ENCODE results near the gene AAGAB. TPM values are rescaled to one million over a fixed set of nuclear protein-coding genes. Genes with fewer than 3 reads are reported as not detected.
"Not testable (repeated sequence)": the region's sequence is repeated elsewhere in the genome, so short reads cannot be mapped to it uniquely, and the experiment has no call there.

AAGAB gene
- 20.9 TPM for total RNA-seq
- long read RNA-seq, transcript AAGAB-201 (10 exons, 2,841 nt): major isoform, 9 of 11 reads
- long read RNA-seq, partial matches to known transcripts: 0 of 11 reads
- long read RNA-seq, other reads (novel, unspliced or antisense): 1 of 11 reads

DNA sequence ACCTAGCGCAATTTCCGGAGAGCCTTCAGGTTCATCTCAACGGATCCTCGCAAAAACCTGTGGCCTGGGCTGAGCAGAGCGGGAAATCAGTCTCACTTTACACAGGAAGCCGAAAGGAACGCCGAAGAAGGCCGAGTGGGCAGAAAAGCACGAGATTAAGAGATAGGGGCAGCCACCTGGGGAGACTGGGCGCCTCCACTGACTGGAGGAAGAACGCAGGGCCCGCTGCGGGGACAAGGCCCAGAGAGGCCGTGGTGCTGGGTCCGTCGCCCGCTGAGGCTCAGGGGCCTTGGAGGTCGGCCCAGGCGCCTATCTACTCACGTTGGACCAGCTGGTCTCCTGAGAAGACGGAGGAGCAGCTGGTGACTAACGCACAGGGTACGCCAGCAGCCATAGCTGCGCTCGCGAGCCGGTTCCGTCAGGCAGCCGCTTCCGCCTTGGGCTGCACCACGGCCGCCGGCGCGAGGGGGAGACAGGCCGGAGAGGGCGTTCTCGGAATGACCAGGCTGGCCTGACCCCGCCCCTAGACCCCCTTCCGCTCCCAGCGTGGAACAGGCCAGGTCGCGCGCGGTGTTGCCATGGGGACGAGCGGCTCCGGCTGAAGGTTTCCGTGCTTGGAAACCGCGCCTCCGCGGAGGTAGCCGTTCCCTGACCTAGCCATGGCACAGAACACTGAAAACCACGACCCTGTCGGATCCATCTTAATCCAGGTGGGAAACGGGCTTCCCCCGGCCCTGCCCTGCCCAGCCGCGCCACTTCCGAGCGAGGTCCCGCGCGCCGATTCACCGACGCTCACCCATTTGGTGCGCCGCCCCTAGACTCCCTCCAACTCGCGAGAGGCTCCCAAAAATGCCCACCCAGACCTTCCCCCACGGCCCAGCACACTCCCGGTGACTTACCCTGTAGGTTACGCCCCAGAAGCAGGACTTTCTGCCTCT, at the start of gene AAGAB, which contains the start of gene IQCH:
Gene AAGAB (minus strand): TSS at position 424 of the 938 bp plus-strand sequence. CDS start 30 bp downstream, at position 394.
Gene IQCH (plus strand): TSS at position 549 of the 938 bp plus-strand sequence. CDS start 111 bp downstream, at position 660.
- peak; percentile 100 for ATAC-seq
- intact Hi-C loops (cut with DNase I): loop anchor here (1.0 to 5.0 kb wide), 2 partner anchors 62 to 189 kb away; partner anchors contain the start of gene SMAD3

GRCh38 chr15:67303490-67304363, 49.3 kb upstream of the AAGAB start:
- intact Hi-C loops (cut with DNase I): loop anchor here (1.0 to 5.0 kb wide), 2 partner anchors 236 to 357 kb away; partner anchors contain the start of gene SMAD3
- no peak for DNase-seq (ENCODE audit: missing footprints)
- ATAC-seq: no peak

More for the DNA sequence above, at the start of gene AAGAB, which contains the start of gene IQCH:
- peak; percentile 99 for DNase-seq (ENCODE audit: missing footprints)

- ATAC-seq (no peak), DNase-seq (ENCODE audit: missing footprints) (no peak)
- intact Hi-C loops (cut with DNase I): loop anchor here (5.0 kb wide), 1 partner anchor 233 kb away; the partner anchor contains the start of gene SMAD3
Observed at GRCh38 chr15:67300266-67301025, 46.0 kb upstream of the AAGAB start.

GRCh38 chr15:67296684-67297083, 42.2 kb upstream of the AAGAB start:
- DNase-seq (ENCODE audit: missing footprints) (no peak), ATAC-seq (no peak)
- intact Hi-C loops (cut with DNase I): no loop called here

DNA sequence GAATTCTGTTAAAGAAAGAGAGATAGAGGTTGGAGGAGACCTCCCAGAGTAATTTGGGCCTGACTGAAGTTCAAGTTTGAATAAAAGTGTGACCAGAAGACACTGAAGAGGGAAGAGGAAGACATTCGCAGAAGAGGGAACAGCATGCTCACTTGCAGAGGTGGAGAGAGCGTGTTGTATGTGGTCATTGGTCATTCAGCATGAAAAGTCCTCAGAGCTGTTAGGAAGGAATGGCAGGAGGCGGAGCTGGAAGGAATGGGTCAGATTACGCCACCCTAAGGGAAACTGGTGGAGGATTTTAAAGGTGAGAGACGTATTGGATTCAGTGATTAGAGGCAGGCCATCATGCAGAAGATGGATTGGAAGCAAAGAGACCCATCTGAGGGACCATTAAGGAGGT, 41.7 kb upstream of the AAGAB start:
- intact Hi-C loops (cut with DNase I): no loop called here
- ATAC-seq (no peak), DNase-seq (ENCODE audit: missing footprints) (no peak)

GRCh38 chr15:67290319-67290718, 35.9 kb upstream of the AAGAB start:
- DNase-seq (ENCODE audit: missing footprints): no peak
- intact Hi-C loops (cut with DNase I): no loop called here
- ATAC-seq: no peak

DNA sequence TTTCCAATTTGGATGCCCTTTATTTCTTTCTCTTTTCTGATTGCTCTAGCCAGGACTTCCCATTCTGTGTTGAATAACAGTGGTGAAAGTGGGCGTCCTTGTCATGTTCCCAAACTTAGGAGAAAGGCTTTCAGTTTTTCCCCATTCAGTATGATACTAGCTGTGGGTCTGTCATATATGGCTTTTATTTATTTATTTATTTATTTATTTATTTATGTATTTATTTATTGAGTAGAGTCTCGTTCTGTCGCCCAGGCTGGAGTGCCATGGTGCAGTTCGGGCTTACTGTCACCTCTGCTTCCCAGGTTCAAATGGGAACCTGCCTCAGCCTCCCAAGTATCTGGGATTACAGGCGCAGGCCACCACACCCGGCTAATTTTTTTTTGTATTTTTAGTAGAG, 31.9 kb upstream of the AAGAB start:
- ATAC-seq; DNase-seq (ENCODE audit: missing footprints); intact Hi-C loops (cut with DNase I): not testable (repeated sequence)

GRCh38 chr15:67285625-67286024, 31.2 kb upstream of the AAGAB start:
- DNase-seq (ENCODE audit: missing footprints); intact Hi-C loops (cut with DNase I); ATAC-seq: not testable (repeated sequence)

DNA sequence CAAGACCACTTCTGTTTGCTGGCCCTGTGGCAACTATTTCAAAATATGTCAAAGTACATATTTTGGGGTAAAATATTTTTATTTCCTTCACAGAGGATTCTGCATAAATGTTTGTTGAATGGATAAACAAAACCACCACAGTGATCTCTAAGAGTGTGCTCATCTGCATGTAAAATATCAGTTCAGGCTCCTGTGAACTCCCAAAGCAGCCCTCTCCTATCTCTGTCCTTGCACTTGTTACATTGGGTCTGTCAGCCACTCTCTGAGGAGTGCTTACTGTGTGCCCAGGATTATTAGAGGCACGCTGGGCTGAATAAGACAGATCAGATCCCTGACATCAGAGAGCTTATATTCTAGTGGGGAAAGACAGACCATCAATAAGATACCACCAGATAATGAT, 27.3 kb upstream of the AAGAB start:
- no peak for DNase-seq (ENCODE audit: missing footprints)
- no peak for ATAC-seq
- intact Hi-C loops (cut with DNase I): no loop called here

- ATAC-seq: no peak
- intact Hi-C loops (cut with DNase I): no loop called here
- DNase-seq (ENCODE audit: missing footprints): no peak
Observed at GRCh38 chr15:67280217-67280616, 25.8 kb upstream of the AAGAB start.

DNA sequence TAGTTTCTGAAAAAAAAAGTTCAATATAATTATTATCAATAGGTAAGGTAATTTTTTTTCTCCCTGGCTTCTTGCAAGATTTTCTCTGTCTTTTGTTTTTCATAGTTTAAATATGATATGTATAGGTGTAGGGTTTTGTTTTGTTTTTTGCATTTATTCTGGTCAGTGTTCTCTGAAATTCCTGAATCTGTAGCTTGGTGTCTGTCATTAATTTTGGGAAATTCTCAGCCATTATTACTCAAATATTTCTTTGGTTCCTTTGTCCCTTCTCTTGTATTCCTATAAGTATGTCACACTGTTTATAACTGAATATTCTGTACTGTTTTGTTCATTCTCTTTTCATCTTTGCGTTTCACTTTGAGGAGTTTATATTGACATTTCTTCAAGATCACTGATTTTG, 22.2 kb upstream of the AAGAB start:
- ATAC-seq (no peak), DNase-seq (ENCODE audit: missing footprints) (no peak)
- intact Hi-C loops (cut with DNase I): no loop called here

GRCh38 chr15:67274236-67274635, 19.8 kb upstream of the AAGAB start:
- no peak for ATAC-seq
- DNase-seq (ENCODE audit: missing footprints): no peak
- intact Hi-C loops (cut with DNase I): no loop called here

DNA sequence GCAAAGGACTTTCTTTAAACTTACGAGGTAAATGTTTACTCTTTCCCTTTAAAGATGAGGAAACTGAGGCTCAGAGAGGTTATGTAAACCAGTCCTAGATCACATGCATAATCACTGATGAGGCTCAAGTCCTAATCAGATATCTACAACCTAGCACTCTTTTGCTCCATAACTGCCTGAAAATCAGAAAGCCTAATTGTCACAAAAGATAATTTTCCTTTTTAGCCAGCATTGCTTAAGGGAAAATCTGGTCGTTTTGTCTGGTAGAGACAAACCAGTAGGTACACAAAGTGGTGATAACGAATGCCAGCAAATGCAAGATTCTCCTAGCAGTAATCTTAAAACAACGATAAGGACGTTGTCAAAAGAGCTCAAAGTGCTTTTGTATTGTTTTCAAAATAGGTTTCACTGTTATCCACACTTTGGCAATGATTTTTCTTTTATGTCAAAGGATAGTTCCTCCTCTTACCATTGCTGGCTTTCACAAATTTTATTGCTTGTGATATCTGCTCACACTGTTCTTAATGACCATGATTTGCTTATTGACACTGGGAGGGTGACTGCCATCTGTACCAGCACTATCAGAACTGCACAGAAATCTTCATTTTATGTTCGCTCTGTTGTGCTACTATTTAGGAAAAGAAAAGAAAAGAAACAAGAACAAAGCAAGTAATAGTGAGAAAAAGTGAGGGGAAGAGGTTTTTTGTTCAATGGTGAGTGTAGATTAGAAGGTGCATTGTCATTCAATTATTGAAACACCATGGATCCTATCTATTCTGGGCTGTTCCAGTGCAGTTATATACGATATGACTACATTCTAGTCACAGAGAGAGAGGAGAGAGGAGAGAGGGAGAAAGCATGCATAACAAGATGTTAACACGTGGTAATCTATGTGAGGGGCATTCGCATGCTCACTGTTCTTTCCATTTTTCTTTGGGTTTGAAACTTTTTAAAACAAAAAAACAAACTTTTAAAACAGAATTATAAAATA, 13.8 kb upstream of the AAGAB start:
- DNase-seq (ENCODE audit: missing footprints): no peak
- ATAC-seq: no peak
- intact Hi-C loops (cut with DNase I): no loop called here

DNA sequence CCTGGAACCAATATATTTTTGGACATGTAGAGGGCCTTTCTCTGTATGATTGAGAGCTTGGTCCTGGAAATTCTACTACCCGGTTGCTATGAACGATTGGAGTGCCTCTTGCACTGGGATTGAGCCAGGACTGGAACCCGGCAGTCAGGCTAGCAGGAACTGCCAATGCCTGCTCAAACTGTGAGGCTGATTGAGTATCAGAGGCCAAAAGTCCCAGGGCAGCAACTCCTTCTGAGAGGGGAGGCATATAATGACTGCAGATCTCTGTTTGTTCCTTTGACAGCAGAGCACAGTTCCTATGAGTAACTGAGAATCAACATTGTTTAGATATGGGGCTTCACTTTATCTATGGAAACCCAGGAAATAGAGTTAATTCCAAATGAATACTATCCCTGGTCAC, 13.0 kb upstream of the AAGAB start:
- ATAC-seq (no peak), DNase-seq (ENCODE audit: missing footprints) (no peak)
- intact Hi-C loops (cut with DNase I): no loop called here

DNA sequence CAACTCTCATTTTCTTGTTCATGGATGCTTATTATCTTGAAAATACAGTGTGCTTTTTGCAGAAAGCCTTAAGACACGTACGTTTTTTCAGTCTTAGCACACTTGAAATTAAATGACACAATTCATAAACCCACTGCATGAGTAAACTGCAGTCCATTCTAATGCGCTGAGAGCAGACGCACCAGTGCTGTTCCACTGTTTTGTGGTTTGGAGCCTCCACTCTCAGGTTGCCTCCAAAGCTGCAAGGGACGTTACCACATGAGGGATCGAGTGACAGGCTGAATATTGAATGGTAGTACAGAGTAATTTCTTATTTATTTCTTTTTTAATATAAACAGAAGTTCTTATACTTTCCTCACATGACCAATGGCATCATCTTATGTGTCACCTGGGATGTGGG, 12.4 kb upstream of the AAGAB start:
- intact Hi-C loops (cut with DNase I): no loop called here
- ATAC-seq (no peak), DNase-seq (ENCODE audit: missing footprints) (no peak)

DNA sequence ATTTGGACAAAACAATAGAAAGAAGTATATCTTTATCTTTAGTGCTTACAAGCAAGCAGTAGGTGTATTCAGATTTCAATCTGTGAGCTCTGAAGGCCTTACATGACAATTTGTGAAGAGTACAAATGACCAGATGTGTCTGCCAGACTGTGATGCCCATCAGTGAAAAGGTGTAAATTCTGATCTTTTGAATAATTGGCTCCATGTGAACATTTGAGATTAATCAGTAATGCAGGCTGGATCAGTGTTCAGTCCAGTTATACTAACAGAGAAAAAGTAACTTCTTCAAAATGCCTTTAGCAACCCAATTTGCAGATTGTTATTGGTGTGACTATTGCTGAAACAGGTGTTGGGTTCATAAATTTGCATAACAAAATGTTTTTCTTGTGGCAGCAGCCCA, 5.3 kb upstream of the AAGAB start:
- no peak for DNase-seq (ENCODE audit: missing footprints)
- intact Hi-C loops (cut with DNase I): no loop called here
- ATAC-seq: no peak

GRCh38 chr15:67259379-67259778, 4.9 kb upstream of the AAGAB start:
- no peak for ATAC-seq
- DNase-seq (ENCODE audit: missing footprints): no peak
- intact Hi-C loops (cut with DNase I): no loop called here

Data from Right ventricle myocardium inferior (tissue), 1 donor.